ENCODE measurements around the gene LENG9. TPM values are rescaled to one million over a fixed set of nuclear protein-coding genes. Genes with fewer than 3 reads are reported as not detected.

The LENG9 gene
- total and polyA plus RNA-seq, 4 donors: 1.8 to 13.8 (median 8.2) TPM

DNA sequence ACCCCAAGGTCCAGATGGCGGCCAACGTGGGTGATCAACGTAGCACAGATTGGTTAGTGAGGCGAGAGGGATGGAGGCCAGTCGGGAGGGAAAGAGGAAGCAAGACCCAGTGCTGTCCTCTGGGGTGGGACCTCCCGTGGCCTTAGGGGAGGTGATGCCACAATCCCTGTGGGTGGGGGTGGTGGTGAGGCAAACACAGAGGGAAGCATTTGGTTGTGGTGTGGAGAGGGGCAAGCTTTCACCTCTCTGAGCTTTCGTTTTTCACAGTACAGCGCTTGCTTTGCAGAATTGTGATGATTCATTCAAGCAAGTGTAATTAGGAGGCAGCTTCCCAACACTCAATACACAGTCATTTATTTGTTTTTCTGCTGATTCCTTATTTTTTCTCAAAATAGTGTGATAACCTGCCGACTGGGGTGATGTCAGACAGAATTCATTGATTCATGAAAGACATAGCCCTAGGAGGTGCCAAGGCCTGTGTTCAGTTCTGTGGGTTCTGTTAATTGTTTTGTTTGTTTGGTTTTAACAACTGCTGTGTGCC is 12.2 kb downstream of the LENG9 start:
- Histone ChIP-seq H3K36me3 (ENCODE audit: control insufficient read depth in 4 of 4, insufficient read depth in 4 of 4, low read length in 4 of 4) (peaks cover 13 to 65% (median 44%) of the 10 kb centered on the region in 4 donors), H3K9ac (ENCODE audit: insufficient read depth in 1 of 2, low read length in 2 of 2) (peak overlapping the region in 1 of 2 donors; percentile 46), H3K27me3 (ENCODE audit: control insufficient read depth in 3 of 3, insufficient read depth in 3 of 3, low read length in 2 of 3) (no peaks in the 10 kb centered on the region), H3K4me1 (ENCODE audit: control insufficient read depth in 5 of 5, insufficient read depth in 5 of 5, low read length in 5 of 5) (peaks cover 10 to 28% (median 15%) of the 10 kb centered on the region in 5 donors), H3K4me3 (no peak overlapping the region), H3K27ac (ENCODE audit: low read depth in 1 of 2, low read length in 1 of 2) (peak overlapping the region in 1 of 2 donors; percentile 17), H3K9me3 (ENCODE audit: control insufficient read depth in 4 of 4, insufficient read depth in 3 of 4, low read length in 3 of 4) (no peaks in the 10 kb centered on the region)
- DNase-seq: no peak
- 59 to 64% methylated on average over 9 of the region's 9 CpGs for WGBS, 2 donors
- ATAC-seq (ENCODE audit: insufficient read depth, low FRiP score): no peak
- TF ChIP-seq, protein P1, sequence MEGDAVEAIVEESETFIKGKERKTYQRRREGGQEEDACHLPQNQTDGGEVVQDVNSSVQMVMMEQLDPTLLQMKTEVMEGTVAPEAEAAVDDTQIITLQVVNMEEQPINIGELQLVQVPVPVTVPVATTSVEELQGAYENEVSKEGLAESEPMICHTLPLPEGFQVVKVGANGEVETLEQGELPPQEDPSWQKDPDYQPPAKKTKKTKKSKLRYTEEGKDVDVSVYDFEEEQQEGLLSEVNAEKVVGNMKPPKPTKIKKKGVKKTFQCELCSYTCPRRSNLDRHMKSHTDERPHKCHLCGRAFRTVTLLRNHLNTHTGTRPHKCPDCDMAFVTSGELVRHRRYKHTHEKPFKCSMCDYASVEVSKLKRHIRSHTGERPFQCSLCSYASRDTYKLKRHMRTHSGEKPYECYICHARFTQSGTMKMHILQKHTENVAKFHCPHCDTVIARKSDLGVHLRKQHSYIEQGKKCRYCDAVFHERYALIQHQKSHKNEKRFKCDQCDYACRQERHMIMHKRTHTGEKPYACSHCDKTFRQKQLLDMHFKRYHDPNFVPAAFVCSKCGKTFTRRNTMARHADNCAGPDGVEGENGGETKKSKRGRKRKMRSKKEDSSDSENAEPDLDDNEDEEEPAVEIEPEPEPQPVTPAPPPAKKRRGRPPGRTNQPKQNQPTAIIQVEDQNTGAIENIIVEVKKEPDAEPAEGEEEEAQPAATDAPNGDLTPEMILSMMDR (IDR thresholded peaks at IDR 0.05; ENCODE audit: control extremely low read depth, extremely low read depth): no peak

DNA sequence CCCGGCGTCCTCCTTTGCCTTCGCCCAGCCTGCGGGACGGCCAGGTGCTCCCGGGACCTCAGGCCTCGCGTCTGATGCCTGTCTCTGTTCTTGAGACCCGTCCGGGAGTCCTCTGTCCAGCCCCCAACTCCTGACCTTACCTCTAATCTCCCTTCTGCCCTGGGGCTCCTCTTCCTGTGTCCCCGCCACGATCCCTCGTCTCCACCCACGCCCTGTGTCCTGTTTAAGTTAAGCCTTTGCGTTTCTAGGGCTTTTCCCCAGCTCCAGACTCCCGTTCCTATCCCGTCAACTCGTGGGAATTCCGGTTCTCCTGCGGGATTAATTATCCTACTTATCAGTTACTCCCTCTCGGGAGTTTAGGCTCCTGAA is 13.9 kb downstream of the LENG9 start:
- WGBS, 2 donors: 1% methylated on average over 20 to 21 of the region's 21 CpGs
- TF ChIP-seq, protein P1 (IDR thresholded peaks at IDR 0.05; ENCODE audit: control extremely low read depth, extremely low read depth): no peak
- H3K4me1 ChIP-seq (ENCODE audit: control insufficient read depth in 5 of 5, insufficient read depth in 5 of 5, low read length in 5 of 5): peaks cover 10 to 28% (median 15%) of the 10 kb centered on the region in 5 donors

GRCh38 chr19:54448774-54449700 is 14.5 kb downstream of the LENG9 start, which contains the start of gene LENG8:
Gene LENG8 (plus strand): TSS chr19:54449199. CDS start chr19:54451345, 2,146 bp downstream.
- no peaks in the 10 kb centered on the region for H3K27me3 ChIP-seq (ENCODE audit: control insufficient read depth in 3 of 3, insufficient read depth in 3 of 3, low read length in 2 of 3)
- peaks cover 0 to 45% (median 33%) of the 10 kb centered on the region in 4 donors for H3K36me3 ChIP-seq (ENCODE audit: control insufficient read depth in 4 of 4, insufficient read depth in 4 of 4, low read length in 4 of 4)
- ATAC-seq (ENCODE audit: insufficient read depth, low FRiP score): peak; percentile 92
- peak within 1 kb of the TSS; percentile 97 to 98 for H3K27ac ChIP-seq (ENCODE audit: low read depth in 1 of 2, low read length in 1 of 2)
- peaks cover 10 to 28% (median 15%) of the 10 kb centered on the region in 5 donors for H3K4me1 ChIP-seq (ENCODE audit: control insufficient read depth in 5 of 5, insufficient read depth in 5 of 5, low read length in 5 of 5)
- 0 to 1% methylated on average over 84 to 96 of the region's 96 CpGs for WGBS, 2 donors
- TF ChIP-seq, protein P1 (IDR thresholded peaks at IDR 0.05; ENCODE audit: control extremely low read depth, extremely low read depth): no peak
- peak within 1 kb of the TSS; percentile 85 to 94 for H3K9ac ChIP-seq (ENCODE audit: insufficient read depth in 1 of 2, low read length in 2 of 2)
- peak; percentile 98 to 99 (median 98) for DNase-seq
- H3K4me3 ChIP-seq: peak within 1 kb of the TSS; percentile 96
- H3K9me3 ChIP-seq (ENCODE audit: control insufficient read depth in 4 of 4, insufficient read depth in 3 of 4, low read length in 3 of 4): no peaks in the 10 kb centered on the region

More for the DNA sequence above, 13.9 kb downstream of the LENG9 start:
- ATAC-seq (ENCODE audit: insufficient read depth, low FRiP score): no peak
- H3K36me3 ChIP-seq (ENCODE audit: control insufficient read depth in 4 of 4, insufficient read depth in 4 of 4, low read length in 4 of 4): peaks cover 4 to 50% (median 36%) of the 10 kb centered on the region in 4 donors
- peak overlapping the region; percentile 97 to 98 for H3K27ac ChIP-seq (ENCODE audit: low read depth in 1 of 2, low read length in 1 of 2)
- no peaks in the 10 kb centered on the region for H3K9me3 ChIP-seq (ENCODE audit: control insufficient read depth in 4 of 4, insufficient read depth in 3 of 4, low read length in 3 of 4)
- no peaks in the 10 kb centered on the region for H3K27me3 ChIP-seq (ENCODE audit: control insufficient read depth in 3 of 3, insufficient read depth in 3 of 3, low read length in 2 of 3)
- peak overlapping the region; percentile 96 for H3K4me3 ChIP-seq
- no peak for DNase-seq
- H3K9ac ChIP-seq (ENCODE audit: insufficient read depth in 1 of 2, low read length in 2 of 2): peak overlapping the region; percentile 85 to 94
